NT2/D1 (cell line): Measurements from ENCODE around the gene KRTAP20-4.
A peak's percentile ranks its signal among the peaks of the same experiment; 100 is the strongest.

Source experiments
- DNase-seq: peaks from one replicate; pipeline ENCODE4 v3.0.0-alpha.2; 2011; ENCODE audit warnings: low read depth, low spot score
- H3K27me3 ChIP-seq: 2 replicates; pipeline ENCODE4 v1.6.0; 2011; ENCODE audit warnings: mild to moderate bottlenecking; ENCODE audit not compliant: insufficient read length, insufficient read depth
- H3K36me3 ChIP-seq: 2 replicates; pipeline ENCODE4 v1.6.1; 2011; ENCODE audit warnings: mild to moderate bottlenecking, low read length, mixed read lengths; ENCODE audit not compliant: insufficient read depth, insufficient read length
- H3K4me1 ChIP-seq: 2 replicates; pipeline ENCODE4 v1.5.1; 2011; ENCODE audit not compliant: insufficient read depth, insufficient read length
- H3K4me3 ChIP-seq: 2 replicates; pipeline ENCODE4 v1.5.1; 2011; ENCODE audit warnings: low read depth; ENCODE audit not compliant: insufficient read length
- H3K9ac ChIP-seq: 2 replicates; pipeline ENCODE4 v1.6.0; 2011; ENCODE audit warnings: low read depth; ENCODE audit not compliant: insufficient read length
- H3K9me3 ChIP-seq: 2 replicates; pipeline ENCODE4 v1.5.1; 2011; ENCODE audit warnings: mild to moderate bottlenecking, low read length; ENCODE audit not compliant: insufficient read depth
- SUZ12 ChIP-seq: IDR thresholded peaks from 2 replicates; pipeline ENCODE4 v1.6.1; 2011; ENCODE audit not compliant: insufficient read length, insufficient read depth; ENCODE audit errors: extremely low read depth
- YY1 ChIP-seq: IDR thresholded peaks from 2 replicates; pipeline ENCODE4 v1.6.1; 2011; ENCODE audit not compliant: insufficient read length, insufficient read depth
- ZNF274 ChIP-seq: IDR thresholded peaks from 2 replicates; pipeline ENCODE4 v1.6.1; 2011; ENCODE audit warnings: mild to moderate bottlenecking, low read depth, low read length

The KRTAP20-4 gene

DNA sequence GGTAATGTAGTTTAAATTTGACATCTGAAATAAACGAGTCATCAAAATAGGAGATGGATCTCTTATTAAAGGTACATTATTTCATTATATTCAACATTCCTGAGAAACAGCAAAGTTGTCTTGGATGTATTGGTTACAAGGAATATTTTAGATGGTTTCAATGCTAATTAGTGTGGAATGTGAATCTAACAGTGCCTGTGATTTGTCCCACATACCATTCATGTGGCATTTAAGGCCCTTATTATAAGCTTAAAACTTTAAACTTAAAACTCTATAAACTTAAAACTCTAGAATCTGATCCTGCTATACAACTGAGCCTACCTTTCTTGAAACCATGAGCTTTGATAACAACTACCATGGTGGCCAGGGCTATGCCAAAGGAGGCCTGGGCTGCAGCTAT, 19.6 kb upstream of the KRTAP20-4 start, which contains the start of gene KRTAP22-1:
Gene KRTAP22-1 (plus strand): TSS at position 301 of the 400 bp plus-strand sequence.
- H3K4me3 ChIP-seq: no peak within 1 kb of the TSS
- no peak for TF ChIP-seq SUZ12
- no peak for TF ChIP-seq ZNF274
- TF ChIP-seq YY1: no peak
- no peaks in the 10 kb centered on the region for H3K27me3 ChIP-seq
- H3K36me3 ChIP-seq: no peaks in the 10 kb centered on the region
- DNase-seq: no peak
- H3K9me3 ChIP-seq: no peaks in the 10 kb centered on the region
- H3K9ac ChIP-seq: no peak within 1 kb of the TSS
- no peaks in the 10 kb centered on the region for H3K4me1 ChIP-seq

DNA sequence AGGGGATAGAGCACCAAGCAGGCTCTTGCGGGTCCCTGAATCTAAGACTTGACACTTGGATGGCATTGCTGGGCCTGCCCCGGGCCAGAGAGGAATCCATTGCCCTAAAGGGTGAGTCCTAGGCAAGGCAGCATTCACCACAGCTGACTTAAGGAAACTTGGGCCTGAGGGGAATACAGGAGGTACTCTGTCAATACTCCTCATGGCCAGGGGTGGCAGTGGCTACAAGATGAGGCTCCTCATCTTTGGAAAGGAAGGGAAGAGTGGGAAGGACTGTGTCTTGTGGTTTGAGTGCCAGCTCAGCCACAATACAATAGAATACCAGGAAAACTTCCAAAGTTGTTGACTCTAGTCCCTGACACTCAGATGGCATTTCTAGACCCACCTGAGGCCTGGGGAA, 14.5 kb upstream of the KRTAP20-4 start:
- Histone ChIP-seq H3K27me3 (no peaks in the 10 kb centered on the region), H3K4me3 (no peak overlapping the region), H3K9me3 (no peaks in the 10 kb centered on the region), H3K4me1 (no peaks in the 10 kb centered on the region), H3K9ac (no peak overlapping the region), H3K36me3 (no peaks in the 10 kb centered on the region)
- peak; percentile 20 for DNase-seq
- TF ChIP-seq YY1: no peak
- TF ChIP-seq ZNF274: no peak
- no peak for TF ChIP-seq SUZ12

DNA sequence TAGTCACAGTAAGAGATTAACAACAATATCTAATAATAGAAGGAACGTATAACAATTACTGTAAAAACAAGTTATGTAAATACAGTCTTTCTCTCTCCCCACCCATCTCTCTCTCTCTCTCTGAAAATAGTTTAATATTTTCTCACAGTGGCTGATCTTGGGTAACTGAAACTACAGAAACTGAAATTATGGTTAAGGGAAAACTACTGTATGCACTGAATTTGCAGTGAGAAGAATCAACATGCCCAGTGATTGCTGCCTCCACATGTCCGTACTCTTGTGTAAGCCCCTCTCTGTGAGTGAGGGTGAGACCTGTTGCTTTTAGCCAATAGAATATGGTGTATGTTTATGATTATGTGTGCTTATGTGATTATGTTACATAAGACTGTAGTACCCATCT, 8.3 kb upstream of the KRTAP20-4 start:
- TF ChIP-seq ZNF274: no peak
- no peak for TF ChIP-seq YY1
- TF ChIP-seq SUZ12: no peak
- Histone ChIP-seq H3K4me3 (no peak overlapping the region), H3K4me1 (no peaks in the 10 kb centered on the region), H3K27me3 (no peaks in the 10 kb centered on the region), H3K36me3 (no peaks in the 10 kb centered on the region), H3K9ac (no peak overlapping the region), H3K9me3 (no peaks in the 10 kb centered on the region)
- DNase-seq: no peak

DNA sequence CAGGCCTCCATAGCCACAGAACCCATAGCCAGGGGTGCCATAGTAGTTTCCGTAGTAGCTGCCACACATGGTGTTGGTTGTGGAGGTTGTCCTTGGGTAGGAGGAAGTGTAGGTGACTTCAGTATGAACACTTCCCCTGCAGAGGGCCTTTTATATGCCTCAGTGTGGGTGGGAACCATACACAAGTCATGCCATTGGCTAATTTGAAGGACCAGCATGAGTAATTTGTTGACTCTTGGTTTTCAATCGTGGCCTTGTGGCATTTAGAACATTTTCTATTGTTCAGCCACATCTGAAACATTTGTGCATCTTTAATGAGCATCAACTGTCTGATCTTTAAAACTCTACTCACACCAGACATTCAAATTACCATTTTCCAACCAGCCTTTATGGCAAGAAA, 6.6 kb upstream of the KRTAP20-4 start, which contains the start of gene KRTAP6-1:
Gene KRTAP6-1 (minus strand): TSS at position 95 of the 400 bp plus-strand sequence. CDS start 26 bp downstream, at position 69.
- H3K27me3 ChIP-seq: no peaks in the 10 kb centered on the region
- no peak for TF ChIP-seq ZNF274
- no peak for TF ChIP-seq SUZ12
- no peak for TF ChIP-seq YY1
- no peak for DNase-seq

DNA sequence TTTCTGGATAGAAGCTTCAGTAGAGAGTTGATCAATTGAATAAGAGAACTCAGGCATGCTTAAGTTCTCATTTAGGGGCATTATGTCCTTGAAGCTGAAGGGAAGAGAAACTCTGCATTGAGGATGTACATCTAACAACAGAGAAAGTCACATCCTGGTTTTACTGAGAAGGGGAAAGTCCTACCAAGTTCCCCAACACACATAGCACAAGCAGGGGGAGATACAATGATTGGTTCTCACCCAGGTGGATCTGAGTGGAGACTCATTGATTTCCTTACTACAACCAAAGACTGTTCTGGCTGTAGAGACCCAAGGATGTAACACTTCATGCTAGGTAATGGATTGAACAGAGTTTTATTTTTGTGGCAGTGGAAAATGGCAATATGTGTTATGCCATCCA, 5.2 kb upstream of the KRTAP20-4 start:
- no peak for DNase-seq
- H3K27me3 ChIP-seq: no peaks in the 10 kb centered on the region
- no peaks in the 10 kb centered on the region for H3K4me1 ChIP-seq
- no peaks in the 10 kb centered on the region for H3K9me3 ChIP-seq
- TF ChIP-seq YY1 (no peak), ZNF274 (no peak), SUZ12 (no peak)
- no peak overlapping the region for H3K9ac ChIP-seq
- no peaks in the 10 kb centered on the region for H3K36me3 ChIP-seq
- H3K4me3 ChIP-seq: no peak overlapping the region

More for the DNA sequence above, 6.6 kb upstream of the KRTAP20-4 start, which contains the start of gene KRTAP6-1:
- Histone ChIP-seq H3K9ac (no peak within 1 kb of the TSS), H3K4me3 (no peak within 1 kb of the TSS), H3K4me1 (no peaks in the 10 kb centered on the region), H3K9me3 (no peaks in the 10 kb centered on the region), H3K36me3 (no peaks in the 10 kb centered on the region)

DNA sequence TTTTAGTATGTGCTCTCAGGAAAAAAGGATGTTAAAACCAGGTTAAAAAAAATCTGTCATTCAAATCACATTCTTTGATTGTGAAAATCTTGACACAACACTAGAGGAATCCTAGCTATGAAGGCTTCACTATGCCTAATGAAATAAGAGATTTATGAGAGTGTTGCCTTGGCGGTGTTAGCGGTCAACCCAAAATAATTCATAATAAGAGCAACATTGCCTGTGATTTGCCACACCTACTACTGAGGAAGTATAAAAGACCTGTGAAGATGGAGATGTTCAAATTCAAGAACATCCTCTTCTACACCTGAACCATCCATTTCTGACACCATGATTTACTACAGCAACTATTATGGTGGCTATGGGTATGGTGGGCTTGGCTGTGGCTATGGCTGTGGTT, 4.3 kb upstream of the KRTAP20-4 start, which contains the start of gene KRTAP20-1:
Gene KRTAP20-1 (plus strand): TSS at position 301 of the 400 bp plus-strand sequence. CDS start 30 bp downstream, at position 331.
- Histone ChIP-seq H3K27me3 (no peaks in the 10 kb centered on the region), H3K4me1 (no peaks in the 10 kb centered on the region), H3K9ac (no peak within 1 kb of the TSS), H3K4me3 (no peak within 1 kb of the TSS), H3K9me3 (no peaks in the 10 kb centered on the region), H3K36me3 (no peaks in the 10 kb centered on the region)
- no peak for TF ChIP-seq YY1
- no peak for TF ChIP-seq SUZ12
- no peak for TF ChIP-seq ZNF274
- DNase-seq: no peak

DNA sequence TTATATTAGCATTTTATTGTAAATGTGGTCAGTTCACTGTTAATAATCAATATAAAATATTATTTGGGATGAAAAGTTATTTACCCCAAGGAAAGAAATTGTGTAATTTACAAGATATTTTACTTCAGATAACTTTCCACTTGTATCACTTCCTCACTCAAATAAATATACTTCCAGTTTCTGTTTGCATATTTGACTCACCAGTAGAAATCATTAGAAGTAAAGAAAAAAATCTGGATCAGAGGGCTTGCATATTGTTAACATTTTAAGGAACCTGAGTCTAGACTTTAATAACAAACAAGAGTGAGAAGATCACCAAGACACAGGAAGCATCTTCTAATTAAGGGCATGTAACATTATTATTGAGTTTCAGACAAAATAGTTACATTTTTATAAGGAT, 347 bp upstream of the KRTAP20-4 start:
- DNase-seq: no peak
- H3K4me1 ChIP-seq: no peaks in the 10 kb centered on the region
- H3K9ac ChIP-seq: no peak overlapping the region
- no peaks in the 10 kb centered on the region for H3K36me3 ChIP-seq
- TF ChIP-seq ZNF274: no peak
- TF ChIP-seq SUZ12: no peak
- TF ChIP-seq YY1: no peak
- no peak overlapping the region for H3K4me3 ChIP-seq
- peaks cover 10% of the 10 kb centered on the region; the same call in 1 of the 2 replicates for H3K9me3 ChIP-seq
- H3K27me3 ChIP-seq: no peaks in the 10 kb centered on the region

DNA sequence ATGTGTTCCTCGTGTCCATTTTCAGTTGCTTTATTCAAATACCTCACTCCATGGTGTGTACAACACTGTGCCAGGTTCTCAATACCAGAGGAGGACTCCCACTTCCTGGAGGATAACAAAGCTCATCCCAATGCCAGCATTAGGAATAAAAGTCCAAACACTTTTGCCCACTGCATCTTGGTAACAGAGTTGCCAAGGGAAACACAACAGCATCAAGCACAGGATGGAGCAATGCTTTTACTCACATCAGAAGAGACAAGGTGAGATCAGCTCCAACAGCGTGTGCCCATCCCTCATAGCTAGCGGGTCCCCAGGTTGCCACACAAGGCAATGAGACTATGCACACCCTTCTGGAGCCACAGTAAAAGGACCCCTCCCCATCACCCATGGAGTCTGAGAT, 2.9 kb downstream of the KRTAP20-4 start:
- no peaks in the 10 kb centered on the region for H3K36me3 ChIP-seq
- no peak for DNase-seq
- no peaks in the 10 kb centered on the region for H3K27me3 ChIP-seq
- H3K4me3 ChIP-seq: no peak overlapping the region
- no peak for TF ChIP-seq SUZ12
- peaks cover 15% of the 10 kb centered on the region; the same call in 1 of the 2 replicates for H3K9me3 ChIP-seq
- no peaks in the 10 kb centered on the region for H3K4me1 ChIP-seq
- no peak overlapping the region for H3K9ac ChIP-seq
